ENCODE results near the gene ERCC1.
A peak's percentile ranks its signal among the peaks of the same experiment; 100 is the strongest.

The ERCC1 gene

DNA sequence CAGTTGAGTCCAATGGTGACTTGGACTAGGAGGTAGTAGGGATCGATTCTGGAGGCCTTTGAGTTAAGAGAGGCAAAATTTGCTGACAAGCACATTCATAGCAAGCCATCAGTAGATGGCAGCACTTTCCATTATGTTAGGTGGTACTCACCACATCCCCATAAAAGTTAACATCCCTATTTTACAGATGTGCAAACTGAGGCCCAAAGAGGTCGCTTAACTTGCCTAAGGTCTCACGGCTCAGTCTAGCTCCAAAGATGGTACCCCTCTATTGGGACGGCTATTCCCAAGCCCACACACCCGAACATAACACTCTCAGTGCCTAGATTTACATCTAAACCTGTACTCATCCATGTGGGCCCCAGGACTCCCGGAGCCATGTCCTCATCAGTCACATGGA lies 22.6 kb upstream of the ERCC1 start:
- no peak overlapping the region for H3K4me3 ChIP-seq (ENCODE audit: low read length)
- no peak for DNase-seq (ENCODE audit: low read depth)
- TF ChIP-seq, protein P1, sequence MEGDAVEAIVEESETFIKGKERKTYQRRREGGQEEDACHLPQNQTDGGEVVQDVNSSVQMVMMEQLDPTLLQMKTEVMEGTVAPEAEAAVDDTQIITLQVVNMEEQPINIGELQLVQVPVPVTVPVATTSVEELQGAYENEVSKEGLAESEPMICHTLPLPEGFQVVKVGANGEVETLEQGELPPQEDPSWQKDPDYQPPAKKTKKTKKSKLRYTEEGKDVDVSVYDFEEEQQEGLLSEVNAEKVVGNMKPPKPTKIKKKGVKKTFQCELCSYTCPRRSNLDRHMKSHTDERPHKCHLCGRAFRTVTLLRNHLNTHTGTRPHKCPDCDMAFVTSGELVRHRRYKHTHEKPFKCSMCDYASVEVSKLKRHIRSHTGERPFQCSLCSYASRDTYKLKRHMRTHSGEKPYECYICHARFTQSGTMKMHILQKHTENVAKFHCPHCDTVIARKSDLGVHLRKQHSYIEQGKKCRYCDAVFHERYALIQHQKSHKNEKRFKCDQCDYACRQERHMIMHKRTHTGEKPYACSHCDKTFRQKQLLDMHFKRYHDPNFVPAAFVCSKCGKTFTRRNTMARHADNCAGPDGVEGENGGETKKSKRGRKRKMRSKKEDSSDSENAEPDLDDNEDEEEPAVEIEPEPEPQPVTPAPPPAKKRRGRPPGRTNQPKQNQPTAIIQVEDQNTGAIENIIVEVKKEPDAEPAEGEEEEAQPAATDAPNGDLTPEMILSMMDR (conservative IDR thresholded peaks at IDR 0.05; ENCODE audit: low read depth, low read length) = peak; percentile 49

DNA sequence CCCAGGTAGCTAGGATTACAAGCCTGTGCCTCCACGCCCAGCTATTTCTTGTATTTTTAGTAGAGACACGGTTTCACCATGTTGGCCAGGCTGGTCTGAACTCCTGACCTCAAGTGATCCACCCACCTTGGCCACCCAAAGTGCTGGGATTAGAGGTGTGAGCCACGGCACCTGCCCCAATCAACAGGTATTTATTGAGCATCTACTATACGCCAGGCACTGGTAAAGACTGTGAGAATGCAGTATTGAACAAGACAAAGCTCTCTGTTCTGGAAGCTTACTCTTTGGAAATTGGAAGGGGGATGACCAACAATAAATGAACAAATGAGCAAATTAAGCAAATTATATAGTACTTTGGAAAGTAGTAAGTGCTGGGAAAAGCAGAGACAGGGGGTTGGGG lies 21.4 kb upstream of the ERCC1 start:
- no peak overlapping the region for H3K4me3 ChIP-seq (ENCODE audit: low read length)
- DNase-seq (ENCODE audit: low read depth) = no peak
- TF ChIP-seq, protein P1 (conservative IDR thresholded peaks at IDR 0.05; ENCODE audit: low read depth, low read length) = no peak

DNA sequence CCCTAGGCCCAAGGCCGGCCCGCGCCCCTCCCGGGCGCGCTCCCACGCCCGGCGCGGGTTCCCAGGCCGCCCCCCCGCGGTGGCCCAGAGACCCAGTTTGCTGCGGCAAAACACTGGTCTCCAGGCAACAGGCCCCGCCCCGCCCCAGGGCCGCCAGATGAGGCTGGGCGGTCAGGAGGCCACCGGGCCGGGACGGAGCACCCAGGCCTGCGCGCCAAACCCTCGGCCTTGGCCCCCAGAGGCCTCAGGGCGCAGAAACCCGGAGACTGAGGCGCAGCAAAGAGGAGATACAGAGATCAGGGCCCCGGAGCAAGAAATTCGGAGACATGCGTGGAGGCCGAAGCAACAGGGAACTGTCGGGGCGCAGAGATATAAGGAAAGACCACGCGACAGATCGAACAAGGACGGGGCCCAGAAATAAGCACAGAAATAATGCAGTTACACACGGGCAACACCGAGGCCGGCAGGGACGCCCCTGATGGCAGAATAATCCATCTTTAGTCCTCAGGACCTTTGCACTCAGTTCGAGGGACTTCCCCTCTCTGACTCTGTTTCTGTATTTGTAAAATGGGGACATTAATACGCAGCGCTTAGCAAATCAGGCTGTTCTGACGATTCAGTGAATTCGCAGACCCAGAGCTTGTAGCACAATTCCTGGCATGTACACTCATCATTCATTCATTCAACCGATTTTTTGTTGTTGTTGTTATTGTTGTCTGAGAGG lies 20.8 kb upstream of the ERCC1 start:
- H3K4me3 ChIP-seq (ENCODE audit: low read length) = peak overlapping the region; percentile 41
- TF ChIP-seq, protein P1 (conservative IDR thresholded peaks at IDR 0.05; ENCODE audit: low read depth, low read length) = no peak
- DNase-seq (ENCODE audit: low read depth) = no peak

DNA sequence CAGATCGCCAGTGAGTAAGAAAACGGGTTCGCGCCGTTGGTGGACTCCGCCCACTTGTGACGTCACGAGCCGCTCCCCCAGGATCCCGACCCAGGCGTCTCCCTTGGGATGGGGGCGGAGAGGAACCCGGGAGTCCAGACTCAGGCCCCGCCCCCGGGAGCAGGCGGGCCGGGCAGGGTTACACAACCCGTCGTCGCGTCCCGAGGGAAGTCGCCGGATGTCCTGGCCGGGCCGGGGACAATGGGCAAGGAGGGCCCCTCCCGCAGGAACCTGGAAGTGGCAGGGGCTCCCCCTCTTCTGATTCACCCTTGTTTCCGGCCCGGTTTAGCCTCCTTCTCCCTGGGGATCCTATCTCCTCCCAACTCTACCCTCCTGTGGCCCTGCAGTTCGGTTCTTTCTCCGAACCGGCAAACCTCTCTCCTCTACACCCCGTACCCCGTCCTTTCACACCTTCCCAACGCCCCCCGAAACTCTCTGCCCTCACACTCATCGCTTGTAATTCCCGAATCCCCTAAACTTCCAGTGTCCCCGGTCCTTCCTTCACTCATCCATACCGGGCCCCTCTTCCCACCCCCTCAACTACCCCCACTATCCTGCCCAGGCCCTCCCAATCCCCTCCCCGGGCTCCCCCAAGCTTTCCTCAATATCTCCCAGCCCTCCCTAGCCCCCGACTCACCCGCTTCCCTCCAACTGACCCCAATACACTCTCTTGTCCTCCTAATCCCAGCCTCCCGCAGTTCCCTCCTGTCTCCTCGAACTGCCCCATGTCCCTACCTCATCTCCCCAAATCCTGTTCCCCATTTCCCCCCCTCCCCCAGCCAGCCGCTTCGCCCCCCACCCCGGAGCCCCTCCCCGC lies 20.0 kb upstream of the ERCC1 start:
- peak overlapping the region; percentile 61 for H3K4me3 ChIP-seq (ENCODE audit: low read length)
- DNase-seq (ENCODE audit: low read depth) = no peak
- TF ChIP-seq, protein P1 (conservative IDR thresholded peaks at IDR 0.05; ENCODE audit: low read depth, low read length) = no peak

DNA sequence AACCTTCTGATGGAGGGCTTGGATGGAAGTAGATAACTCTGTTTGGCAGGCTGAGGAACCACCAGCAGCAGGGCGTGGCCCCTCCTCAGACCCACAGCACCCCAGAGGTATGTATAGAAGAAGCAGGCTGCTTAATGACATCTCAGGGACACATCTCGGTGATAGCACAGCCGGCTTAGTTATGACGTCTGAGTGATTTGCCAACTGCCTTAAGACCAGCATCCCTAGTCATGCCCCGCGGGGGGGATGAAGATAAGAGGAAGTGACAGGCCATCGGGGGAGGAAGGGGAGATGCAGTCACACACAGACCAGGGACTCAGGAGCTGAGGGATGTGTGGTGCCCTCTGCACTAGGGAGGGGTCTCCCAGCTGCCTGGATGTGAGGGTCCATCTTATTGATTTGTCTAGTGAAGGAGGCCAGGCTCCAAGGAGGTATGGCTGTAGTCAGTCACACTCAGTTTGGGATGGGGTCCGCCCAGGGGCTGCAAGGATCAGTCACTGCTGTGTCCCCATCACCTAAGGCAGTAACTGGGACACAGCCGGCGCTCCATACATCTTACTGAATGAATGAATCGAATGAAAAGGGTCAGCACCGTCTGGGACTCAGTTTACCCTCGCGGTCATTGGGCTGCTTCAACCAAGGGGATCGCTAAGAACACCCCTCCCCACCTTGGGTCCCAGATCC lies 19.2 kb upstream of the ERCC1 start:
- TF ChIP-seq, protein P1 (conservative IDR thresholded peaks at IDR 0.05; ENCODE audit: low read depth, low read length) = no peak
- H3K4me3 ChIP-seq (ENCODE audit: low read length) = peak overlapping the region; percentile 61
- no peak for DNase-seq (ENCODE audit: low read depth)

DNA sequence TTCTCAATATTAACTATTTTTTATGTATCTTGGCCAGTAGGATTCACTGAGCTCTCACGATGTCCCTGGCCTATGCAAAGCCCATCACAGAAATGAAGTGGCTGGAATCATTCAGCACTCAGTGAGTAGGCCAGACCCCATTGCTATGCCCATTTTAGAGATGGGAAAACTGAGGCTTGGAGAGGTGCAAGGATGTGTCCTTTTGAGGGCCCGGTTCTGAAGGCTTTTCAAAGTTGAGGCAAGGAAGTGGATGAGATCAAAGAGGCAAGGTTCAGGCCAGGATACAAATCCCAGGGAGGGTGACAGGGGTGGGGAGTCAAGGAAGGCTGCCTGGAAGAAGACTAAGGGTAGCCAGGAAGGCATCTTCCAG lies 18.7 kb upstream of the ERCC1 start:
- no peak overlapping the region for H3K4me3 ChIP-seq (ENCODE audit: low read length)
- TF ChIP-seq, protein P1 (conservative IDR thresholded peaks at IDR 0.05; ENCODE audit: low read depth, low read length) = no peak
- DNase-seq (ENCODE audit: low read depth) = no peak
